Activated T-cell treated with anti-CD3 and anti-CD28 coated beads, Interleukin-2, amount 50 U/mL, for 72 hours (primary cell): ENCODE results near the gene GOLGA6L10. TPM values are rescaled to one million over a fixed set of nuclear protein-coding genes. Genes with fewer than 3 reads are reported as not detected.
"Not testable (repeated sequence)": the region's sequence is repeated elsewhere in the genome, so short reads cannot be mapped to it uniquely, and the experiment has no call there.

Source experiments
- ATAC-seq, 2 donors: fragments of 150-1000 bp; cut with Tn5 transposase; replicated peaks in 1 of 2; 2 replicates each; pipeline ENCODE4 v1.10.0; 2021; ENCODE audit warnings: moderate library complexity in 2 of 2, mild to moderate bottlenecking in 1 of 2
- DNase-seq, 2 donors: peaks; one replicate each; pipeline ENCODE4 v3.0.0; 2021 to 2022; ENCODE audit warnings: mixed read lengths in 1 of 2
- H3K27ac Mint-ChIP-seq: one replicate; pipeline ENCODE4 v1.8.0; 2022; ENCODE audit warnings: mild to moderate bottlenecking, moderate library complexity, mixed read lengths
- H3K27me3 Mint-ChIP-seq: one replicate; pipeline ENCODE4 v1.8.0; 2022; ENCODE audit warnings: low read depth, mixed read lengths
- H3K36me3 Mint-ChIP-seq, 2 donors: one replicate each; pipeline ENCODE4 v1.8.0; 2022; ENCODE audit warnings: mixed read lengths in 2 of 2, mild to moderate bottlenecking in 1 of 2; ENCODE audit not compliant: insufficient read depth in 2 of 2
- H3K4me1 Mint-ChIP-seq: one replicate; pipeline ENCODE4 v1.8.0; 2022; ENCODE audit warnings: low read depth, mixed read lengths
- H3K4me3 Mint-ChIP-seq, 2 donors: one replicate each; pipeline ENCODE4 v1.8.0; 2022; ENCODE audit warnings: mild to moderate bottlenecking in 2 of 2, mixed read lengths in 2 of 2, moderate library complexity in 2 of 2
- H3K9me3 Mint-ChIP-seq, 2 donors: one replicate each; pipeline ENCODE4 v1.8.0; 2022; ENCODE audit warnings: mixed read lengths in 2 of 2
- total RNA-seq, 2 donors: library from RNA; stranded (reverse); gene quantifications; one replicate each; pipeline ENCODE4 v1.2.3, GENCODE V29; 2022

GOLGA6L10 gene
- total RNA-seq, 2 donors from 2014 or later, result 2.5 to 2.6 TPM

DNA sequence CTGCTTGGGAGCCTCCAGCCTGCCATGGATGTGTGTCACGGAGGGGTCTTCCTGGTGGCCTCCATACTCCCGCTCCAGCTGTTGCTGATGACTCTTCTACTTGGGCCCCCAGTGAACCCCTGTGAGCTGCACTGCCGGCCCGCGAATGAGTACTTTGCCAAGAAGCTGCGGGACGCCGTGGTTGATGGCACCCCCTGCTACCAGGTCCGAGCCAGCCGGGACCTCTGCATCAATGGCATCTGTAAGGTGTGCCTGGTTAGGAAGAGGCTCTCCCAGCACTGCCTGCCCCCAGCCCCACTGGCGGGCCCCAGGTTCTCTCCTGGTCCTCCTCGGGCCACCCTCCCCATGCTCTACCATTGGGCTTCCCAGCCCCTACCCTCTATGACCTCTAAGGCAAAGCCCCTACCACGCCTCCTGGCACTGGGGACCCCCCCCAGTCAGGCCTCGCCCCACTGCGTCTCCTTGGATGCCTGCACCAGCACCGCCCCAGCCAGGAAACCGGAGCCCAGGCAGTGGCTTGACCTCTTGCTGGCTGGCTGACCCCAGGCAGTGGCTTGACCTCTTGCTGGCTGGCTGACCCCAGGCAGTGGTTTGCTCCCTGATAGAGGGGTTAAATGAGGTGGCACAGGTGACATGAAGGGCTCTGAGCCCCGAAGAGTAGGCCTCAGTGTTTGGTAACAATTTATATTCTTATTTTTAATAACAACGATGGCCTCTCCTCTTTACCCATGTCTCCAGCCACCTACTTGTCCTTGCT, 29.6 kb downstream of the GOLGA6L10 start:
- H3K4me1 Mint-ChIP-seq, H3K4me3 Mint-ChIP-seq, H3K27me3 Mint-ChIP-seq, H3K27ac Mint-ChIP-seq, ATAC-seq, DNase-seq, H3K9me3 Mint-ChIP-seq, H3K36me3 Mint-ChIP-seq: not testable (repeated sequence)

- H3K27me3 Mint-ChIP-seq, H3K27ac Mint-ChIP-seq, H3K4me3 Mint-ChIP-seq, DNase-seq, ATAC-seq, H3K4me1 Mint-ChIP-seq, H3K9me3 Mint-ChIP-seq, H3K36me3 Mint-ChIP-seq: not testable (repeated sequence)
Measured at GRCh38 chr15:82318281-82318680, 31.0 kb downstream of the GOLGA6L10 start.

DNA sequence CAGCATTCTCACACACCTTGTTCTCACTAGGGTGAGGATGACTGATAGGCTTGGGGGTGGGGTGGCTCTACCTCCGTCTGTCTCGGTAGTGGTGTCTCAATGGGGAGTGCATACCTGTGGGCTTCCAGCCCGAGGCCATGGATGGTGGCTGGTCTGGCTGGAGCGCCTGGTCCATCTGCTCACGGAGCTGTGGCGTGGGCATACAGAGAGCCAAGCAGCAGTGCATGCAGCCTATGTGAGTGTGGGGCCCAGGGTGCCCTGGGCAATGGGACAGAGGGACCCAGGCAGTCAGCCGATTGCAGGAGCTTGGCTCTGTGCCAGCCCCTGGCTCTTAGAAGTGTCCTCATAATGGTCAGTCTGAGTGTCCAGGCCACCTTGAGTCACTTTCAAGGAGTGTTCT, 31.8 kb downstream of the GOLGA6L10 start:
- not testable (repeated sequence) for DNase-seq, H3K4me1 Mint-ChIP-seq

DNA sequence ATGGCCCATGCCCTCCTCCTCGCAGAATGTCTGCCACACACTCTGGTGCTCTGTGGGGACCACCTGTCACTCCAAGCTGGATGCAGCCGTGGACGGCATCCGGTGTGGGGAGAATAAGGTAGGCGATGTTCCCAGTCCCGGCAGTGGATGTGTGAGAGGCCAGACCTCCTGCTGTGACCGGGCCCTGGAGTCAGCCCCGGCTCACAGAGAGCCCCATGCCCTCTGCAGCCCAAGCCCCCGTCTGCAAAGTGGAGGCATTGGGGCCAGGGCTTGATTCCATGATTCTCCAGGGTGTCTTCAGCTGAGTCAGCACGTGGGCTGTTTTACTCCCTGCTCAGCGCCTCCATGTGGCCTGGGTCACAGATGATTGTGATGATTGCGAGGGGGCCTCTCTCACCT, 32.2 kb downstream of the GOLGA6L10 start:
- DNase-seq (no peak), ATAC-seq (no peak)
- no peaks in the 10 kb centered on the region for H3K36me3 Mint-ChIP-seq
- H3K4me1 Mint-ChIP-seq, result no peaks in the 10 kb centered on the region
- H3K4me3 Mint-ChIP-seq, result no peak overlapping the region
- H3K9me3 Mint-ChIP-seq, result no peaks in the 10 kb centered on the region
- H3K27ac Mint-ChIP-seq, result no peak overlapping the region
- no peaks in the 10 kb centered on the region for H3K27me3 Mint-ChIP-seq

More for the DNA sequence above, 31.8 kb downstream of the GOLGA6L10 start:
- not testable (repeated sequence) for H3K9me3 Mint-ChIP-seq, H3K36me3 Mint-ChIP-seq, H3K27ac Mint-ChIP-seq, H3K27me3 Mint-ChIP-seq, H3K4me3 Mint-ChIP-seq, ATAC-seq

GRCh38 chr15:82316247-82317090, 32.8 kb downstream of the GOLGA6L10 start:
- DNase-seq, H3K27ac Mint-ChIP-seq, H3K9me3 Mint-ChIP-seq, H3K27me3 Mint-ChIP-seq, H3K4me3 Mint-ChIP-seq, H3K4me1 Mint-ChIP-seq, ATAC-seq, H3K36me3 Mint-ChIP-seq: not testable (repeated sequence)

GRCh38 chr15:82315519-82316246, 33.6 kb downstream of the GOLGA6L10 start:
- DNase-seq, result no peak
- Mint-ChIP-seq H3K4me3 (no peak overlapping the region), H3K27me3 (no peaks in the 10 kb centered on the region), H3K27ac (no peak overlapping the region), H3K9me3 (no peaks in the 10 kb centered on the region), H3K36me3 (peaks cover 0 to 6% of the 10 kb centered on the region in 2 donors), H3K4me1 (no peaks in the 10 kb centered on the region)
- ATAC-seq, result no peak

DNA sequence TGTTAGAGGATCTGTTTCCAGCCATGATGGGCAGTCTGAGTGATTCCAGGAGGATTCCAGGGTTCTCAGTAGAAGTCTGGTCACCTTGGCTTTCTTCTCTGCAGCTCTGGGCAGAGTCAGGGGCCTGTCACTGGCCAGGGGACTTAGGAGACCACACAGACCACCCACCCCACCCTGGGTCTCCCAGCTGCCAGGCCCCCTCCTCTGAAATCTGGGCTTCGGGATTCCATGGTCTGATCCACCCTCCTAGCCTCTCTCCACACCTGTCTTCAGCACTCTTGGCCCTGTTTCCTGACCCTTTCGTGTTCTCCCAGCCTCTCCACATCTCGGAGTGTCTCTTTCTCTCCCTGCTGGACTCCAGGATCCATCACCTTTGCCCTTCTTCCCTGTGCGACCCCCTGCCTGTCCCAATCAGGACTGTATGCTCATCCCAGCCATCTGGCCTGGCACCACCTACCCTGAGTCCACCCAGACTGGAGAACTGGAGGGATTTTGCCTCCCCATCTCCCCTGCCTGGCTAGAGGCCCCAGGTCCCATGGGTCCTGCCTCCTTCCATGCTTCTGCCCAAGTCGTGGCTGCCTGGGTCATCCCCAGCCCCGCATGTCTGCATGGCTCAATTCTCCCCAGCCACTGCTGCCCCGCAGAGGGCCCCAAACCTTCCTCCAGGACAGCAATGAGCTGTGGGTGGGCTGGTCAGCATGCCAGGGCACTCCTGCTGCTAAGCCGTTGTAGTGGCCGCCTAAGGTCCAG, 34.3 kb downstream of the GOLGA6L10 start:
- no peak for DNase-seq
- Mint-ChIP-seq H3K4me3 (no peak overlapping the region), H3K27me3 (no peaks in the 10 kb centered on the region), H3K27ac (no peak overlapping the region), H3K36me3 (peaks cover 0 to 10% of the 10 kb centered on the region in 2 donors), H3K4me1 (no peaks in the 10 kb centered on the region), H3K9me3 (peaks cover 0 to 2% of the 10 kb centered on the region in 2 donors)
- ATAC-seq, result no peak

- H3K36me3 Mint-ChIP-seq, result peaks cover 0 to 10% of the 10 kb centered on the region in 2 donors
- H3K4me1 Mint-ChIP-seq, H3K4me3 Mint-ChIP-seq, H3K27me3 Mint-ChIP-seq, H3K9me3 Mint-ChIP-seq, ATAC-seq, H3K27ac Mint-ChIP-seq, DNase-seq: not testable (repeated sequence)
Measured at GRCh38 chr15:82313951-82314768, 35.1 kb downstream of the GOLGA6L10 start.

DNA sequence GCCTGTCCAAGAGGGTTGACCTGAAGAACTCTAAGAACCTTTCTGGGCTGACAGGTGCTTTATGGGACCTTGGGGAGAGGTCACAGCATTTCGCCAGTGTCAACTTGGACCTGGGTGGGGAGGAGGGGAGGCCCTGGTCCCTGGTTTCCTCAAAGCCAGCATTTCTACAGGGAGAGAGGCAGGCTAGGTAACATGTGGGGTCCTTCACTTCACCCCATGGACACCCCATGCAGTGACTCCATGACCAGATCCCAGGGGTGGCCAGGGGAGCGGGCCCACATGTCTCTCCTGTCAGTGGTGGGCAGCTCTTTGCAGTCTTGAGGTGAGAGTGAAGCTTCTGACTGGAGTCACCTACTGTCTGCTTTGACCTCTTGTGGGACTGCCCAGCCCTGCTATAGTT, 35.8 kb downstream of the GOLGA6L10 start:
- Mint-ChIP-seq H3K27ac (no peak overlapping the region), H3K36me3 (peaks cover 0 to 10% of the 10 kb centered on the region in 2 donors), H3K9me3 (peaks cover 0 to 2% of the 10 kb centered on the region in 2 donors), H3K4me3 (no peak overlapping the region), H3K4me1 (no peaks in the 10 kb centered on the region), H3K27me3 (no peaks in the 10 kb centered on the region)
- ATAC-seq (no peak), DNase-seq (no peak)

DNA sequence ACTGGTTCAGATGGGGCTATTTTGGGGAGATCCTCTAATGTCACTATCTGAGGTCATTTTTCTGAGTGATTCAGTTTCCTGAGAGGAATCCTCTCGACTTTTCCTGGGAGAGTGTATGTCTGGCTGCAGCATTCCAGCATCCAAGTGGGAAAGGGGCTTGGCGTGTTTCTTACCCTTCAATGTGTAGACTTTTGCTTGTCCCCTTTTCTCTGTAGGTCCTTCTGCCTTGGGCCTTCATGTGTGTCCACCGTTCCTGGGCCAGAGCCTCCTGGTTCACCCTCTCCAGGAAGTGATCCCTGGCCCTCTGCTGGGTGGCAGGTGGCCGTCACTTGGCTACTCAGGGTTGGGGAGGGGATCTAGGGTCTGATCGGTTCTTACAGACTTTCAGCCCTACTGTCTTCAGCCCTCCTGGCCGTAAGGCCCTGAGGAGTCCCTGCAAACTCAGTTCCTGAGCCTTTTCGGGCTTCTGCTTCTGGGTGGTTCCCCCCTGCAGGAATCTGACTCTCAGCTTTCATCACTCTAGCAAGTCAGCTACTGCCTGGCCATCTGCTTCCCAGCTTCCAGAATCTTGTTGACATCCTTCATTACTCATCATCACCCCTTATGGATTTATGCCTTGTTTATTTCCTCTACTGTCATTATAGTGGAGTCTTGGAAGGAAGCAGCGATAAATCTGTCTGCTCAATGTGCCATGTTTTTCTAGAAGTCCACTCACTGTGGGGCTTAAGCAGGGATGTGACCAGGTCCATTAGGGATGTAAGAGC, 36.5 kb downstream of the GOLGA6L10 start:
- no peak overlapping the region for H3K4me3 Mint-ChIP-seq
- H3K27ac Mint-ChIP-seq, result no peak overlapping the region
- peaks cover 0 to 10% of the 10 kb centered on the region in 2 donors for H3K36me3 Mint-ChIP-seq
- peaks cover 0 to 2% of the 10 kb centered on the region in 2 donors for H3K9me3 Mint-ChIP-seq
- DNase-seq (no peak), ATAC-seq (no peak)
- H3K27me3 Mint-ChIP-seq, result no peaks in the 10 kb centered on the region
- H3K4me1 Mint-ChIP-seq, result no peaks in the 10 kb centered on the region

DNA sequence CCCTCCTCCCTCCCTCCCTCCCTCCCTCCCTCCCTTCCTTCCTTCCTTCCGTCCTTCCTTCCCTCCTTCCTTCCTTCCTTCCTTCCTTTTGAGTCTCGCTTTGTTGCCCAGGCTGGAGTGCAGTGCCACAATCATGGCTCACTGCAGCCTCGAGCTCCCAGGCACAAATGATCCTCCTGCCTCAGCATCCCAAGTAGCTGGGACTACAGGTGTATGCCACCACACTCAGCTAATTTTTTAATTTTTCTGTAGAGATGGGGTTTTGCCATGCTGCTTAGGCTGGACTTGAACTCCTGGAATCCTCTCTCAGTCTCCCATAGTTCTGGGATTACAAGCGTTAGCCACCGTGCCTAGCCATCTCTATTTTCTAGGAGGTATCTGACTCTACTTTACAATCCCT, 38.0 kb downstream of the GOLGA6L10 start:
- peaks cover 0 to 10% of the 10 kb centered on the region in 2 donors for H3K36me3 Mint-ChIP-seq
- H3K4me3 Mint-ChIP-seq, ATAC-seq, H3K9me3 Mint-ChIP-seq, H3K4me1 Mint-ChIP-seq, H3K27ac Mint-ChIP-seq, DNase-seq, H3K27me3 Mint-ChIP-seq: not testable (repeated sequence)
